Naive thymus-derived CD4-positive, alpha-beta T cell (primary cell): ENCODE data around the gene SLF2. TPM values are rescaled to one million over a fixed set of nuclear protein-coding genes. Genes with fewer than 3 reads are reported as not detected.

Source experiments
- ATAC-seq: fragments of 150-1000 bp; cut with Tn5 transposase; 2 replicates; pipeline ENCODE4 v1.10.0; 2021; ENCODE audit warnings: mild to moderate bottlenecking, moderate library complexity
- CTCF ChIA-PET: fragments of 350-600 bp; sonication (Branson Sonifier 250); formaldehyde crosslinking; loops from one replicate; lab custom pipeline; 2021; ENCODE audit warnings: antibody characterized with exemption; lab: Charles Lee
- POLR2A ChIA-PET: fragments of 350-600 bp; sonication (Branson Sonifier 250); formaldehyde crosslinking; loops from one replicate; lab custom pipeline; 2021; ENCODE audit warnings: antibody characterized with exemption, inconsistent platforms; lab: Charles Lee
- DNase-seq, 9 donors: peaks; one replicate each; pipeline versions ENCODE4 v3.0.0 to v3.0.0-alpha.2; 2020 to 2022; ENCODE audit warnings: mixed read lengths in 1 of 9
- H3K27ac ChIP-seq: one replicate; pipeline ENCODE4 v1.7.0; 2013; ENCODE audit warnings: mild to moderate bottlenecking, low read depth, low read length, moderate library complexity
- H3K27me3 ChIP-seq, 2 donors: one replicate each; pipeline ENCODE4 v1.7.0; 2013; ENCODE audit warnings: low read length in 2 of 2, mild to moderate bottlenecking in 2 of 2, moderate library complexity in 2 of 2; ENCODE audit not compliant: control insufficient read depth in 2 of 2, insufficient read depth in 2 of 2
- H3K36me3 ChIP-seq, 3 experiments: 1 replicate in 2 of 3; 2 replicates in 1 of 3; pipeline ENCODE4 v1.7.0; 2013; ENCODE audit warnings: low read length in 3 of 3, mild to moderate bottlenecking in 3 of 3, moderate library complexity in 1 of 3; ENCODE audit not compliant: insufficient read depth in 3 of 3, control insufficient read depth in 2 of 3
- H3K4me1 ChIP-seq, 2 donors: one replicate each; pipeline ENCODE4 v1.7.0; 2013; ENCODE audit warnings: low read length in 2 of 2, mild to moderate bottlenecking in 2 of 2, moderate library complexity in 1 of 2; ENCODE audit not compliant: control insufficient read depth in 2 of 2, insufficient read depth in 2 of 2
- H3K4me3 ChIP-seq: 2 replicates; pipeline ENCODE4 v1.7.0; 2013; ENCODE audit warnings: mild to moderate bottlenecking, low read length
- H3K9me3 ChIP-seq, 3 experiments: 1 replicate in 2 of 3; 2 replicates in 1 of 3; pipeline ENCODE4 v1.7.0; 2013; ENCODE audit warnings: low read length in 3 of 3; ENCODE audit not compliant: control insufficient read depth in 2 of 3
- H3K27ac Mint-ChIP-seq, 9 donors: one replicate each; pipeline ENCODE4 v1.8.0; 2020 to 2022; ENCODE audit warnings: mixed read lengths in 9 of 9, mild to moderate bottlenecking in 8 of 9, moderate library complexity in 5 of 9, inconsistent platforms in 2 of 9
- H3K27me3 Mint-ChIP-seq, 5 donors: one replicate each; pipeline ENCODE4 v1.8.0; 2021 to 2022; ENCODE audit warnings: mixed read lengths in 5 of 5, mild to moderate bottlenecking in 1 of 5
- H3K36me3 Mint-ChIP-seq, 5 donors: one replicate each; pipeline ENCODE4 v1.8.0; 2020 to 2022; ENCODE audit warnings: mixed read lengths in 5 of 5, mild to moderate bottlenecking in 3 of 5, inconsistent platforms in 1 of 5
- H3K4me1 Mint-ChIP-seq, 7 donors: one replicate each; pipeline ENCODE4 v1.8.0; 2020 to 2022; ENCODE audit warnings: mixed read lengths in 7 of 7, mild to moderate bottlenecking in 3 of 7, inconsistent platforms in 1 of 7
- H3K4me3 Mint-ChIP-seq, 10 donors: one replicate each; pipeline ENCODE4 v1.8.0; 2020 to 2022; ENCODE audit warnings: mild to moderate bottlenecking in 10 of 10, mixed read lengths in 10 of 10, moderate library complexity in 6 of 10, inconsistent platforms in 2 of 10
- H3K9me3 Mint-ChIP-seq, 11 donors: one replicate each; pipeline ENCODE4 v1.8.0; 2020 to 2022; ENCODE audit warnings: mixed read lengths in 11 of 11, mild to moderate bottlenecking in 4 of 11, inconsistent platforms in 1 of 11, moderate library complexity in 1 of 11
- intact Hi-C, 2 donors: fragments of 100-400 bp; cut with micrococcal nuclease; formaldehyde crosslinking; loops; one replicate each; pipeline ENCODE4 v1.15.1; 2023
- polyA plus RNA-seq, 2 donors: library from polyadenylated mRNA; unstranded; fragments of 300-500 nt; fragmentation: Illumina TruSeq; gene quantifications; one replicate each; pipeline ENCODE4 v1.2.3, GENCODE V29; 2021
- total RNA-seq, 6 experiments: library from RNA in 5 of 6; stranded (reverse) in 5 of 6; gene quantifications; 1 replicate in 5 of 6; 2 replicates in 1 of 6; pipeline ENCODE4 v1.2.3 and lab custom pipeline; 2021 to 2026

The SLF2 gene
- total and polyA plus RNA-seq, 7 experiments from 2014 or later = 10.9 to 43.7 (median 24.0) TPM

GRCh38 chr10:100939763-100940344, 27.1 kb downstream of the SLF2 start:
- H3K36me3 Mint-ChIP-seq = peaks cover 3 to 24% (median 24%) of the 10 kb centered on the region in 5 donors
- ChIA-PET CTCF (no interaction called here), POLR2A (interaction anchor here (0.6 kb wide), 1 partner anchor 14 kb away, joined by 3 read pairs; no protein-coding TSS in a partner anchor)
- intact Hi-C loops = no loop called here
- Histone ChIP-seq H3K9me3 (no peaks in the 10 kb centered on the region), H3K27me3 (no peaks in the 10 kb centered on the region), H3K27ac (no peak overlapping the region), H3K4me3 (no peak overlapping the region), H3K36me3 (peaks cover 9 to 25% (median 11%) of the 10 kb centered on the region in 3 experiments), H3K4me1 (no peaks in the 10 kb centered on the region)
- H3K27me3 Mint-ChIP-seq = no peaks in the 10 kb centered on the region
- H3K4me1 Mint-ChIP-seq = peaks cover 4 to 34% (median 20%) of the 10 kb centered on the region in 7 donors
- H3K4me3 Mint-ChIP-seq = no peak overlapping the region
- H3K27ac Mint-ChIP-seq = no peak overlapping the region
- H3K9me3 Mint-ChIP-seq = no peaks in the 10 kb centered on the region
- ATAC-seq = no peak
- DNase-seq = no peak

GRCh38 chr10:100942229-100942628, 29.5 kb downstream of the SLF2 start:
- ATAC-seq (no peak), DNase-seq (no peak)
- H3K27ac Mint-ChIP-seq = no peak overlapping the region
- Histone ChIP-seq H3K4me3 (no peak overlapping the region), H3K27ac (no peak overlapping the region), H3K27me3 (no peaks in the 10 kb centered on the region), H3K36me3 (peaks cover 9 to 38% (median 11%) of the 10 kb centered on the region in 3 experiments), H3K9me3 (no peaks in the 10 kb centered on the region), H3K4me1 (no peaks in the 10 kb centered on the region)
- peaks cover 4 to 34% (median 20%) of the 10 kb centered on the region in 7 donors for H3K4me1 Mint-ChIP-seq
- H3K4me3 Mint-ChIP-seq = no peak overlapping the region
- CTCF ChIA-PET = no interaction called here
- peaks cover 3 to 37% (median 24%) of the 10 kb centered on the region in 5 donors for H3K36me3 Mint-ChIP-seq
- no peaks in the 10 kb centered on the region for H3K9me3 Mint-ChIP-seq
- POLR2A ChIA-PET = no interaction called here
- no peaks in the 10 kb centered on the region for H3K27me3 Mint-ChIP-seq
- intact Hi-C loops = no loop called here

- H3K9me3 ChIP-seq = no peaks in the 10 kb centered on the region
- DNase-seq = no peak
- no peaks in the 10 kb centered on the region for H3K27me3 ChIP-seq
- Mint-ChIP-seq H3K4me1 (peaks cover 4 to 34% (median 20%) of the 10 kb centered on the region in 7 donors), H3K27ac (peak overlapping the region in 6 of 9 donors; percentile 16 to 81 (median 72)), H3K4me3 (peak overlapping the region in 8 of 10 donors; percentile 2 to 80 (median 68)), H3K27me3 (no peaks in the 10 kb centered on the region), H3K36me3 (peaks cover 3 to 39% (median 24%) of the 10 kb centered on the region in 5 donors), H3K9me3 (no peaks in the 10 kb centered on the region)
- CTCF ChIA-PET = interaction anchor here (1.0 kb wide), 1 partner anchor 197 kb away, joined by 3 read pairs; no protein-coding TSS in a partner anchor
- POLR2A ChIA-PET = interaction anchor here (0.7 to 1.4 kb wide), 2 partner anchors 17 to 53 kb away, joined by 5 read pairs; no protein-coding TSS in a partner anchor
- no peak for ATAC-seq
- no peak overlapping the region for H3K4me3 ChIP-seq
- no peaks in the 10 kb centered on the region for H3K4me1 ChIP-seq
- intact Hi-C loops = no loop called here
- H3K27ac ChIP-seq = no peak overlapping the region
- peaks cover 6 to 41% (median 14%) of the 10 kb centered on the region in 3 experiments for H3K36me3 ChIP-seq
These were observed 30.7 kb downstream of the SLF2 start for GRCh38 chr10:100943508-100943907.

- peaks cover 4 to 30% (median 20%) of the 10 kb centered on the region in 7 donors for H3K4me1 Mint-ChIP-seq
- no peaks in the 10 kb centered on the region for H3K4me1 ChIP-seq
- no peak for ATAC-seq
- no peaks in the 10 kb centered on the region for H3K9me3 ChIP-seq
- no peaks in the 10 kb centered on the region for H3K27me3 Mint-ChIP-seq
- no peak overlapping the region for H3K4me3 ChIP-seq
- H3K4me3 Mint-ChIP-seq = no peak overlapping the region
- H3K27ac Mint-ChIP-seq = no peak overlapping the region
- ChIA-PET POLR2A (no interaction called here), CTCF (interaction anchor here (0.6 kb wide), 1 partner anchor 29 kb away, joined by 3 read pairs; no protein-coding TSS in a partner anchor)
- DNase-seq = no peak
- H3K9me3 Mint-ChIP-seq = no peaks in the 10 kb centered on the region
- peaks cover 3 to 43% (median 23%) of the 10 kb centered on the region in 5 donors for H3K36me3 Mint-ChIP-seq
- no peak overlapping the region for H3K27ac ChIP-seq
- intact Hi-C loops = no loop called here
- H3K36me3 ChIP-seq = peaks cover 5 to 53% (median 19%) of the 10 kb centered on the region in 3 experiments
- H3K27me3 ChIP-seq = no peaks in the 10 kb centered on the region
These were observed 33.0 kb downstream of the SLF2 start for GRCh38 chr10:100945754-100946153.

GRCh38 chr10:100948916-100949315, 36.2 kb downstream of the SLF2 start:
- Mint-ChIP-seq H3K9me3 (no peaks in the 10 kb centered on the region), H3K36me3 (peaks cover 0 to 38% (median 14%) of the 10 kb centered on the region in 5 donors), H3K27ac (no peak overlapping the region), H3K4me3 (no peak overlapping the region), H3K4me1 (peaks cover 0 to 6% (median 3%) of the 10 kb centered on the region in 7 donors), H3K27me3 (no peaks in the 10 kb centered on the region)
- DNase-seq (no peak), ATAC-seq (no peak)
- intact Hi-C loops = no loop called here
- POLR2A ChIA-PET = interaction anchor here (0.8 kb wide), 1 partner anchor 18 kb away, joined by 3 read pairs; no protein-coding TSS in a partner anchor
- no peak overlapping the region for H3K4me3 ChIP-seq
- H3K36me3 ChIP-seq = peaks cover 4 to 50% (median 19%) of the 10 kb centered on the region in 3 experiments
- H3K9me3 ChIP-seq = no peaks in the 10 kb centered on the region
- CTCF ChIA-PET = no interaction called here
- H3K27ac ChIP-seq = no peak overlapping the region
- no peaks in the 10 kb centered on the region for H3K4me1 ChIP-seq
- H3K27me3 ChIP-seq = no peaks in the 10 kb centered on the region

GRCh38 chr10:100960251-100960650, 47.5 kb downstream of the SLF2 start:
- H3K27ac Mint-ChIP-seq = peak overlapping the region in 1 of 9 donors; percentile 21
- no peaks in the 10 kb centered on the region for H3K27me3 ChIP-seq
- DNase-seq (no peak), ATAC-seq (no peak)
- peaks cover 15 to 38% (median 27%) of the 10 kb centered on the region in 5 donors for H3K36me3 Mint-ChIP-seq
- no peaks in the 10 kb centered on the region for H3K9me3 Mint-ChIP-seq
- H3K4me1 Mint-ChIP-seq = peaks cover 0 to 9% (median 0%) of the 10 kb centered on the region in 7 donors
- no peak overlapping the region for H3K4me3 Mint-ChIP-seq
- no peaks in the 10 kb centered on the region for H3K9me3 ChIP-seq
- CTCF ChIA-PET = no interaction called here
- H3K27ac ChIP-seq = no peak overlapping the region
- intact Hi-C loops = no loop called here
- POLR2A ChIA-PET = interaction anchor here (0.6 kb wide), 1 partner anchor 16 kb away, joined by 5 read pairs; no protein-coding TSS in a partner anchor
- no peaks in the 10 kb centered on the region for H3K4me1 ChIP-seq
- no peaks in the 10 kb centered on the region for H3K27me3 Mint-ChIP-seq
- H3K36me3 ChIP-seq = peaks cover 0 to 48% (median 0%) of the 10 kb centered on the region in 3 experiments
- no peak overlapping the region for H3K4me3 ChIP-seq
